ENCODE measurements around the gene ZNF280C. TPM values are rescaled to one million over a fixed set of nuclear protein-coding genes. Genes with fewer than 3 reads are reported as not detected.
A peak's percentile ranks its signal among the peaks of the same experiment; 100 is the strongest.
"Not testable (repeated sequence)": the region's sequence is repeated elsewhere in the genome, so short reads cannot be mapped to it uniquely, and the experiment has no call there.

Gene ZNF280C, protein sequence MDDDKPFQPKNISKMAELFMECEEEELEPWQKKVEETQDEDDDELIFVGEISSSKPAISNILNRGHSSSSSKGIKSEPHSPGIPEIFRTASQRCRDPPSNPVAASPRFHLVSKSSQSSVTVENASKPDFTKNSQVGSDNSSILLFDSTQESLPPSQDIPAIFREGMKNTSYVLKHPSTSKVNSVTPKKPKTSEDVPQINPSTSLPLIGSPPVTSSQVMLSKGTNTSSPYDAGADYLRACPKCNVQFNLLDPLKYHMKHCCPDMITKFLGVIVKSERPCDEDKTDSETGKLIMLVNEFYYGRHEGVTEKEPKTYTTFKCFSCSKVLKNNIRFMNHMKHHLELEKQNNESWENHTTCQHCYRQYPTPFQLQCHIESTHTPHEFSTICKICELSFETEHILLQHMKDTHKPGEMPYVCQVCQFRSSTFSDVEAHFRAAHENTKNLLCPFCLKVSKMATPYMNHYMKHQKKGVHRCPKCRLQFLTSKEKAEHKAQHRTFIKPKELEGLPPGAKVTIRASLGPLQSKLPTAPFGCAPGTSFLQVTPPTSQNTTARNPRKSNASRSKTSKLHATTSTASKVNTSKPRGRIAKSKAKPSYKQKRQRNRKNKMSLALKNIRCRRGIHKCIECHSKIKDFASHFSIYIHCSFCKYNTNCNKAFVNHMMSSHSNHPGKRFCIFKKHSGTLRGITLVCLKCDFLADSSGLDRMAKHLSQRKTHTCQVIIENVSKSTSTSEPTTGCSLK
- 10.2 and 10.5 TPM in 2 replicates for total RNA-seq (2014; rRNA removed; shearing (Covaris generic))
- polyA plus RNA-seq (2015; cell fraction: cytosol; rRNA removed), result 6.6 and 10.6 TPM in 2 replicates
- polyA plus RNA-seq (2015; cell fraction: nucleus; rRNA removed), result 15.7 and 15.8 TPM in 2 replicates

DNA sequence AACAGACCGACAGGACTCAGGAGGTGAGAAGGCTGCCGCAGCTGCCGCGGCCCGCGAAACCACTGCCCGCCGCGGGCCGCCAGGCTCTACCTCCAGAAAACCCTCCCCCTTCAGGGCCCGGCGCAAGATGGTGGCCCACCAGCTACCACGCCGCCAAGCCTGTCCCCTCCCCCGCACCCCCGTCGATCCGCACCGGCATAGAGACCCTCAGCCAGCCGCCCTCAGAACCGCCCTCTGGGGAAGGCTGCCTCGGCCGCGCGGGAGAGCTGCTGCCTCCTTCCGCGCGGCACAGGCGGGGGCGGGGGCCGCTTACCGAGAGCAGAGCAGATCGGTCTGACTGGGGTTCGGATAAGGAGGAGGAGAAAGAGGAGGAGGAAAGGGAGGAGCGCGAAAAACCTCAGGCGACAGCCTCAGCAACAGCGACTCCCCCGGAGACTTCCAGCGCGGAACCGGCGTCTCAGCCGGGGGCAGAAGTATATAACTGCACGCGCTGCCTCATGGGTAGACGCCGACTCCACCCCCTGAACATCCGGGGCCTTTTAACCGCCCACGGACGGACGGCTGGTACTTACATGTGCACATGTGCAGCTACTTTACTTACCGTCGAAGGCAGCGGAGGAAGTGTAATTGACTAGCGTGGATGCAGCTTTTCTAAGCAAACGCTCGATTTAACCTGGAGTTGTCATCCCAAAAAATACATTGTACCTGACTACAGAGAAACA lies at the start of gene ZNF280C:
Gene ZNF280C (minus strand): TSS at position 451 of the 722 bp plus-strand sequence. CDS start 8,450 bp downstream, outside the sequence.
- DNase-seq (ENCODE audit: low read depth, low spot score), result peak; percentile 93
- in situ Hi-C loops (cut with HindIII; ENCODE audit: low pct_unique_long_range_greater_than_20kb, low sequenced_read_pairs), result no loop called here

DNA sequence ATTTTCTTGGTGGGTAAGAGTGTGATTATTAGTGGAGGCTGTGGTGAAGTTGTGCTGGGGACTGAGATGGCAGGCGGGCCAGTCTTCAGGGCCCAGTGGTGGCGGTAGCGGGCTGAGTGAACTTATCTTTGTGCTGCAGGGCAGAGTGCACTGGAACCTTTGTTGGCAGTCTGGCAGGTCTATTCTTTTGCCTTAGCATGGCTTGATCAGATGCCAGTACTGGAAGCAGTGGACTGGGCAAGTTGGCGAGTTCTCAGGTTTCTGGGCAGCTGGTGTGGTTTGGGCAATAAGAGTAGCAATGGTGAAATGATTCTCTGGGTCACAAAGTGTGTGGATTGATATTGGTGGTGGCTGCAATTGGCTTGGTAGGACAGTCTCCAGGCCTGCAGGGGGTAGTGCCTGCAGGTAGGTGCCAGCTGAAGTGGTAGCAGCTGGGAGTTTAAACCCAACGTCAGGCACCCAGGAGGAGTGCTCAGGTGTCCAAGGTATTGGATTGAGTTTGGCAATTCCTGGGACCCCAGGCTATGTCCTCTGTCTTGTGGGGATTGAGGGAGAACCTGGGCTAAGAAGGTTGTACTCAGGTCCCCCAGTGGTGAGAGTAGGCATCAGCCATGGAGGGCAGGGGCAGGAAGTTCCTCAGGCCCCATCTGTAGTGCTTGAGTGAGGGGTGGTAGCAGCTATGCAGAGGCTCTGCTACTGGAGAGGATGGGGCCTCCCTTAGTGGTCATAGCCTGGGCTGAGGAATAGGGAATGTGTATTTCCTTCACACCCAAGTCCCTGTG lies 36.1 kb upstream of the ZNF280C start:
- DNase-seq (ENCODE audit: low read depth, low spot score), result no peak
- in situ Hi-C loops (cut with HindIII; ENCODE audit: low pct_unique_long_range_greater_than_20kb, low sequenced_read_pairs), result no loop called here

DNA sequence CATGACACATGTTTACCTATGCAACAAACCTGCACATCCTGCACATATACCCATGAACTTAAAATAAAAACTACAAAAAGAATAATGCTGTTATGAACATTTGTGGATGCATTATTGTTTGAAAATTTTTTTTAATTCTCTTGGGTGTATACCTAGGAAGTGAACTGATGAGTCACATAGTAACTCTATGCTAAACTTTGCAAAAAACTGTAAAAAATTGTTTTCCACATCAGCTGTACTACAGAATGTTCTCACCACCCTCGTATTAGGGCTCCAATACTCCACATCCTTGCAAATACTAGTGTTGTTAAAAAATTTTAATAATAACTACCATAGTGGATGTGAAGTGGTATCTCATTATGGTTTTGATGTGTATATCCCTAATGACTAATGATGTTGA lies 33.3 kb upstream of the ZNF280C start:
- in situ Hi-C loops (cut with HindIII; ENCODE audit: low pct_unique_long_range_greater_than_20kb, low sequenced_read_pairs), result no loop called here
- DNase-seq (ENCODE audit: low read depth, low spot score), result no peak

DNA sequence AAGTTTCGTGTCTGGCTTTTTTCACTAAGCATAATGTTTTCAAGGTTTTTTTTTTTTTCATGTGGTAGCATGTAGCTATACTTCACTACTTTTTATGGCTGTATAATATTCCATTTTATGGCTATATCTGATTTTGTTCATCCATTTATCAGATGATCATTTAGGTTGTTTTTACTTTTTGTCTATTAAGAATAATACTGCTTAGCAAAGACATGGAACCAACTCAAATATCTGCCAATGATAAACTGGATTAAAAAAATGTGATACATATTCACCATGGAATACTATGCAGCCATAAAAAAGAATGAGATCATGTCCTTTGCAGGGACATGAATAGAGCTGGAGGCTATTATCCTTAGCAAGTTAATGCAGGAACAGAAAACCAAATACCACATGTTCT lies 32.7 kb upstream of the ZNF280C start:
- no peak for DNase-seq (ENCODE audit: low read depth, low spot score)
- in situ Hi-C loops (cut with HindIII; ENCODE audit: low pct_unique_long_range_greater_than_20kb, low sequenced_read_pairs), result no loop called here

DNA sequence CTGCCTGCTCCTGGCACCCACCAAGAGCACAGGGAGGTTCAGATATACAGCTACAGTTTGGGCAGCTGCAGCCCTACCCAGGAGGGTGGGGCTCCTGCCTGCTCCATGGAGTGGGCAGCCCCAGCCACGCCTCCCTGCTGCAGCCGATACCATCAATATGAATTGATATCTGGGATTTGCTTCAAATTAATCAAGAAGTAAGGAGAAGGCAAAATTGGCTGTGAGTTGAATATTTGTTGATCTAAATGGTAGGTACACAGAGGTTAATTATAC lies 31.2 kb upstream of the ZNF280C start:
- in situ Hi-C loops (cut with HindIII; ENCODE audit: low pct_unique_long_range_greater_than_20kb, low sequenced_read_pairs), result no loop called here
- DNase-seq (ENCODE audit: low read depth, low spot score), result no peak

DNA sequence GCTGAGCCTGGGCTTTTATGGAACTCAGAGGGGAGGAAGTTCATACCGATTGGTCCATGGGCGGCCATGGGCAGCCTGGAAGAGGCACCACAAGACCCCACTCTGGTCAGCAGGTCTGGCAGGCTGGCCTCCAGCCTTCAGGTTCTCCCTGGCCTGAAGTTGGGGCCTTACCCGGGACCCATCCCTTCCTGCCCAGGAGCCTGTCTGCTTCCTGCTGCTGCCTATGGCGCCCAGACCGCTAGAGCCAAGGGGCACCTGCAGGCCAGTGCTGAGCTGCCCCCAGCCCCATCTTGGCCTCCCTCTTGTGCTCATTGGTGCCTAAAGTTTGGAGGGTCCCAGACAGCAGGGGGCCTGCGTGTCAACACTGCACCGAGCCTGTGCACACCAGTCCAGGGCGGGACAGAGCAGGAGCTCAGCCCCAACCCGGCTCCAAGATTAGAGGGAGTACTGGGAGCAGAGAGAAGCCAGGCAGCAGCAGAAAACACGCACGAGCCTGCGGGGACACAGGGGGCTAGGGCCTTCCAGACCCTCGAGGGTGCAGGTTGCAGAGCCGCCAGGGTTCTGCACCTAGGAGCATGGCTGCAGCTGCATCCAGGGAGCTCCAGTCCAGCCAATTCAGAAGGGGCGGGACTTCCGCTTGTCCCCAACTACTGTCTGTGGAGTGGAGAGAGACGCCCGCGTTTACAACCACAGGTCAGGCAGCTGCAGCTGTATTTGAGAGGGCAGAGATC lies 30.7 kb upstream of the ZNF280C start:
- in situ Hi-C loops (cut with HindIII; ENCODE audit: low pct_unique_long_range_greater_than_20kb, low sequenced_read_pairs), result no loop called here
- DNase-seq (ENCODE audit: low read depth, low spot score), result no peak

DNA sequence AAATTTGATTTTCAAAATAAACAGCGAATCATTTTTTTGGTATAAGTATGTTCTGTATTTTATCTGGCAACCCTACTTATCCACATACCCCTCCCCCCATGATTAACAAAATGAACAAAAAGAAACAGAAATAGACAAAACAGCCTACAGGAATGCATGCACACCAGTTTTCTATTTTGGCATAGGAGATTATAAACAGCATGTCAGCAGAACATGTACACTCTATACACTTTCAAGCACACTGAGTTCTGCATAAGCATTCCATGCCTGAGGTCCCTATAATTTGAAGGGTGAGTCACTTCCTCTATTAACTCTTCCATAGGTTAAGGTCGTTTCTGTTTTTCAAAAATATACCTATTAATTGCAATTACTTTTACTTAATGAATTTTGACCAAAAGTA lies 28.0 kb upstream of the ZNF280C start:
- in situ Hi-C loops (cut with HindIII; ENCODE audit: low pct_unique_long_range_greater_than_20kb, low sequenced_read_pairs), result no loop called here
- no peak for DNase-seq (ENCODE audit: low read depth, low spot score)

DNA sequence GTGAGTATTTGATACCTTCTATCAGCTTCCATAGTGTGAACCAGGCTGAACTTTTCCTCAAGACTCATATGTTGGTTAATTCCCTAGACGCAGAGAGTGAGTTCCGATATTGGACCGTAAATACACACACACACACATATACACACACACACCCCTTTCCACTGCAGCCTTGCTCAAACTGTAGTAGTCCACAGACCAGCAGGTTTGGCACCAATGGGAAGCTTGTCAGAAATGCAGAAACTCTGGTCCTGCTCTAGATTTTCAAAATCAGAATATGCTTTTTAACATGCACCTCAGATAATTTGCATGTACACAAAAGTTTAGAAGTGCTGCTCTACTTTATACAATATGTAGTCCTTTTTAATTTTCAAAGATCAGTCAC lies 27.6 kb upstream of the ZNF280C start:
- DNase-seq (ENCODE audit: low read depth, low spot score), result no peak
- in situ Hi-C loops (cut with HindIII; ENCODE audit: low pct_unique_long_range_greater_than_20kb, low sequenced_read_pairs), result no loop called here

DNA sequence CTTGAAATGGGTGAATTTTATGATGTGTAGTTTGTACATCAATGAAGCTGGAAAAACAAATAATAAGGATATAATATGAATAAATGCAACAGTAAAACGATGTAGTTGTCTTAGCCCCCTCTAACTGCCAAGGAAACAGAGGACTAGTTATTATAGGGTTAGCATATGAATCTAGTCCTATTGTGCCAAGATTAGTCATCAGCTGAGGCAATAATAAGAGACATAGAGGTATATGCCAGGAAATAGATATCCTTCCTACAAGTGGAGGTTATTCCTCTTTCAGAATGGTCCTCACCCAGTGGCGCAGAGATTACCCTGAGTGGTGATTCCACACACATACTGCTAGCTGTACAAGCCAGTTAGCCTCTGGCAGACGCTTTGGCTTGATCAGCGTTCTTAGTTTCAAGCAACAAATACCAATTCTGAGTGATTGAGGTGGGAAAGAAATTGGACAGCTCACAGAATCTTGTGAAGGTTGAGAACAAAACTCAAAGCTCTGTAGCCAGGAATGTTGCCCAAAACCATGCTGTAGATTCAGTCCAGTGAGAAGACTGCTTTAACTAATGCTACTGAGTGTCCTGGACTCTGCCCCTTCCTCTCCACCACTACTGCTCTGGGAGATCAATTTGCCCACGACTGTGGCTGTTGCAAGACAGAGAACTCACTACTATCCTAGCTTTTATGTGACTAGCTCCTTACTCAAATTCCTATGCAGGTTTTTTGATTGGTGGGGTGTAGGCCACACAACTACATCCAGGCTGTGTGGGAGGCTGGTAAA lies 27.0 kb upstream of the ZNF280C start:
- in situ Hi-C loops (cut with HindIII; ENCODE audit: low pct_unique_long_range_greater_than_20kb, low sequenced_read_pairs), result no loop called here
- DNase-seq (ENCODE audit: low read depth, low spot score), result no peak

DNA sequence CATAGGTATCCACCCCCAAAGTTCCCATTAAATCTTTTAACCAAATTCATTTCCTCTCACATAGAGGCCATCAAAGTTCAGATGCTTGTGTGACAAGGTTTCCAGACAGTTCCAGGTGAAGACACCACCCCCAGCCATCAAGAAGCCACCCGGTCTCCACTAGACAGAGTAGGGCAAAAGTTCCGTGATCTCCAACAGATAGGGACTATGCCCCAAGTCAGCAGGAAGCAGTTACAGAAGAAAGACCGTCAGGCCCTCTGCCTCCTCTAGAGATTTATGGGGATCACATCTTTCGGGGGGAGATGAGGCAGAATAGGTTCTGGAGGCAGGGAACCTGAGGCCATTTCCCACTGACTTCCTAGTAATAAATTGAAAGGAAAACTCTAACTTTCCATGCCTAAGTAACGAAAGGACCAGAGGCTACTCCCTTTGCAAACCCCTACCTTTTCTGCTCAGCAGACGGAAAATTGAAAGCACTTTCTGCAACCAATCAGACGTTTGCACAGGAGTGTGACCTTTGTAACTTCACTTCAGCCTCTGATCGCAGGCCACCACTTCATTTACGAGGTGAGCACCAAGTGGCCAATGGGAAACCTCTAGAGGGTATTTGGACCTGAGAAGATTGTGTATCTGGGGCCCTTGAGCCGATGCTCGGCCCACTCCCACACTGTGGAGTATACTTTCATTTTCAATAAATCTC lies 18.5 kb upstream of the ZNF280C start:
- in situ Hi-C loops (cut with HindIII; ENCODE audit: low pct_unique_long_range_greater_than_20kb, low sequenced_read_pairs), result no loop called here
- no peak for DNase-seq (ENCODE audit: low read depth, low spot score)

DNA sequence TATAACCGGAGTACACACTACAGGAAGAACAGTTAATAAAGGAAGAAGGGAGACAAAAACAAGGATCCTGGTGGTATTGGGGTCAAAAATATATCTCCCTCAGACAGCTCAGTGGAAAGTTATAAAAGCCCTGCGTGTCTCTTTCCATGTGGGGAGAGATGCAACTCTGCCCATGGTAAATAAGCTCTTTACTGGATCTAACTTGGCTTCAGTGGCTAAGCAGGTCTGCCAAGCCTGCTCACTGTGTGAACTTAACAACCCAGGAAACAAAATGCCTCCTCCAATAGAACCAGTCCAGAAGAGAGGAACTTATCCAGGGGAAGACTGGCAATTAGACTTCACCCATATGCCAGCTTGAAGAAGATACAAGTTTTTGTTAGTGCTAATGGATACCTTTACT lies 17.0 kb upstream of the ZNF280C start:
- DNase-seq (ENCODE audit: low read depth, low spot score), result no peak
- in situ Hi-C loops (cut with HindIII; ENCODE audit: low pct_unique_long_range_greater_than_20kb, low sequenced_read_pairs), result no loop called here

DNA sequence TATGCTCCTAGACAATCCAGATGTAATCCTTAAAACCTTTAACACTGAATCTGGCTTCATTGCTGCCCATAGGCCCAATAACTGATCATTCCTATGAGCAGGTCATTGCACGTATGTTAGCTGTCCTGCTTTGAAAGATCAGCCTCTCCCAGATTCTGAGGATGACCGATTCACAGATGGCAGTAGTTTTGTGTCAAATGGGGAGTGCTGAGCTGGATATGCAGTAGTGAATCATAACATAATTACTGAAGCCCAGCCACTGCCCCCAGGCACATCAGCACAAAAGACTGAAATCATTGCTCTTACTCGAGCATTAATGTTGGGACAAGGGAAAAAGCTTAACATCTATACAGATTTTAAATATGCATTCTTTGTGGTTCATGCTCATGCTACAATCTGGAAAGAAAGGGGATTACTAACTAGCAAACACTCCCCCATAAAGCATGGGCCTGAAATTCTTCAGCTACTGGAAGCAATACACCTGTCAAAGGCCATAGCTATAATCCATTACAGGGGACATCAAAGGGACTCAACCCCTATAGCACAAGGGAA lies 16.4 kb upstream of the ZNF280C start:
- DNase-seq (ENCODE audit: low read depth, low spot score), result no peak
- in situ Hi-C loops (cut with HindIII; ENCODE audit: low pct_unique_long_range_greater_than_20kb, low sequenced_read_pairs), result no loop called here

DNA sequence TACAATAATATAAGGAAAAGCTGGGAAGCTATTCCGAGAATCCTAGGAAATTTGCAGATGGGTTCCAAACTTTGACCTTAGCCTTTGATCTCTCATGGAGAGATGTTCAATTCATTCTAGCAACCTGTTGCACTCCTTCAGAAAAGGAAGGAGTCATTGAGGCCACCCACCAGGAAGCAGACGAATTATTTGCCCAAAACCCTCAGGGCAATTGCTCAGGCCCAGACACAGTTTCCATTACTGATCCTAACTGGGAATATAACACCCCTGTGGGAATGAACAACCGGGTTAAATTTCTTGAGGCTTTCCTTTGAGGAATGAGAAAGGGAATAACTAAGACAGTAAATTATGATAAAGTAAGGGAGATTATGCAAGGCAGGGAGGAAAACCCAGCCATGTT lies 13.5 kb upstream of the ZNF280C start:
- in situ Hi-C loops (cut with HindIII; ENCODE audit: low pct_unique_long_range_greater_than_20kb, low sequenced_read_pairs), result no loop called here
- DNase-seq (ENCODE audit: low read depth, low spot score), result no peak

DNA sequence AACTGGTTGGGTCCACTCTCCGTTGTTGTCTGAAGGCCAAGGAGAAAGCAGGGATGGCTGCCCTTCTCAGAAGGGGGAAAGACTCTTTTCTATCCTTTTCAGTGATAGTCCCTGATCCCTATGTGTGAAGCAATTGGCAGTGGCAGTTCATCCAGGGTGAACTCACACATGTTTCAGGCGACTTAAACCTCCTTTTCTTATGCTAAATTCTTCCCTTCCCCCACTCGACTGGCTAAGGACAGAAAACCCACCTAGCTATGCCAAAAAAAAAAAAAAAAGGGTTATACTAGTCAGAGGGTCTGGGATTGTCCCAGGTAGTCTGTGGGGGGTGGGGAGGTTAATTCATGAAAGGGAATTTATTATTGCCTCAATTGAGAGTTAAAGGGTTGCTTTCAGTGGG lies 12.2 kb upstream of the ZNF280C start:
- in situ Hi-C loops (cut with HindIII; ENCODE audit: low pct_unique_long_range_greater_than_20kb, low sequenced_read_pairs), result no loop called here
- no peak for DNase-seq (ENCODE audit: low read depth, low spot score)

DNA sequence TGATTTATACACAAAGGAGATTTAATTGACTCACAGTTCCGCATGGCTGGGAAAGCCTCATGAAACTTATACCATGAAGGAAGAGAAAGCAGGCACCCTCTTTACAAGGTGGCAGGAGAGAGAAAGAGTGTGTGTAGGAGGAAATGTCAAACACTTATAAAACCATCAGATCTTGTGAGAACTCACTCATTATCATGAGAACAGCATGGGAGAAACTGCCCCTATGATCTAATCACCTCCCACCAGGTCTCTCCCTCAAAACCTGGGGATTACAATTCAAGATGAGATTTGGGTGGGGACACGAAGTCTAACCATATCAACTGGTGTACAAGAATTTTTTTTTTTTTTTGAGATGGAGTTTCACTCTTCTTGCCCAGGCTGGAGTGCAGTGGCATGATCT lies 3.6 kb upstream of the ZNF280C start:
- DNase-seq (ENCODE audit: low read depth, low spot score); in situ Hi-C loops (cut with HindIII; ENCODE audit: low pct_unique_long_range_greater_than_20kb, low sequenced_read_pairs): not testable (repeated sequence)

DNA sequence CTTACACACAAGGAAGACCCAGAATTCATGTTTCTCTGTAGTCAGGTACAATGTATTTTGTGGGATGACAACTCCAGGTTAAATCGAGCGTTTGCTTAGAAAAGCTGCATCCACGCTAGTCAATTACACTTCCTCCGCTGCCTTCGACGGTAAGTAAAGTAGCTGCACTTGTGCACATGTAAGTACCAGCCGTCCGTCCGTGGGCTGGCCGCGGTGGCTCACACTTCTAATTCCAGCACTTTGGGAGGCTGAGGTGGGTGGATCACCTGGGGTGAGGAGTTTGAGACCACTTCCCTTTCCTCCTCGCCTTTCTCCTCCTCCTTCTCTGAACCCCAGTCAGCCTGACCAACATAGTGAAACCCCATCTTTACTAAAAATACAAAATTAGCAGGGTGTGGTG lies 692 bp upstream of the ZNF280C start:
- in situ Hi-C loops (cut with HindIII; ENCODE audit: low pct_unique_long_range_greater_than_20kb, low sequenced_read_pairs); DNase-seq (ENCODE audit: low read depth, low spot score): not testable (repeated sequence)
